Activated CD4-positive, alpha-beta memory T cell treated with anti-CD3 and anti-CD28 coated beads for 36 hours (primary cell): ENCODE measurements around the gene HPS1. TPM values are rescaled to one million over a fixed set of nuclear protein-coding genes. Genes with fewer than 3 reads are reported as not detected.

Source experiments
- CTCF ChIA-PET: fragments of 350-600 bp; sonication (Branson Sonifier 250); formaldehyde crosslinking; loops from one replicate; lab custom pipeline; 2021; ENCODE audit warnings: antibody characterized with exemption, inconsistent platforms; lab: Charles Lee
- POLR2A ChIA-PET: fragments of 350-600 bp; sonication (Branson Sonifier 250); formaldehyde crosslinking; loops from one replicate; lab custom pipeline; 2021; ENCODE audit warnings: antibody characterized with exemption; lab: Charles Lee
- DNase-seq: peaks from one replicate; pipeline ENCODE4 v3.0.0-alpha.2; 2020
- H3K27ac Mint-ChIP-seq: one replicate; pipeline ENCODE4 v1.8.0; 2021; ENCODE audit warnings: mixed read lengths
- H3K27me3 Mint-ChIP-seq: one replicate; pipeline ENCODE4 v1.8.0; 2021; ENCODE audit warnings: mixed read lengths
- H3K36me3 Mint-ChIP-seq: one replicate; pipeline ENCODE4 v1.8.0; 2021; ENCODE audit warnings: mixed read lengths
- H3K4me1 Mint-ChIP-seq: one replicate; pipeline ENCODE4 v1.8.0; 2021; ENCODE audit warnings: low read depth, mixed read lengths
- H3K4me3 Mint-ChIP-seq: one replicate; pipeline ENCODE4 v1.8.0; 2021; ENCODE audit warnings: mild to moderate bottlenecking, mixed read lengths
- H3K9me3 Mint-ChIP-seq: one replicate; pipeline ENCODE4 v1.8.0; 2021; ENCODE audit warnings: mixed read lengths
- intact Hi-C: fragments of 100-400 bp; cut with micrococcal nuclease; formaldehyde crosslinking; loops from one replicate; pipeline ENCODE4 v1.15.1; 2023
- microRNA-seq: library from miRNA; unstranded; fragments of <30 nt; microRNA quantifications from one replicate; pipeline ENCODE4 v1.2.0, GENCODE V29; 2022; ENCODE audit warnings: borderline number of aligned reads, borderline microRNAs expressed, borderline replicate concordance
- total RNA-seq, 2 experiments: library from RNA; stranded (reverse); gene quantifications; one replicate each; pipeline ENCODE4 v1.2.3, GENCODE V29; 2021

The HPS1 gene
- total RNA-seq, 2 experiments from 2014 or later = 42.1 to 44.3 TPM

GRCh38 chr10:98376485-98376884 lies 70.2 kb downstream of the HPS1 start:
- intact Hi-C loops = no loop called here
- Mint-ChIP-seq H3K36me3 (no peaks in the 10 kb centered on the region), H3K4me1 (no peaks in the 10 kb centered on the region), H3K27me3 (peaks cover 9% of the 10 kb centered on the region), H3K9me3 (peaks cover 4% of the 10 kb centered on the region), H3K27ac (no peak overlapping the region), H3K4me3 (no peak overlapping the region)
- DNase-seq = no peak
- POLR2A ChIA-PET = no interaction called here
- CTCF ChIA-PET = no interaction called here

- intact Hi-C loops = no loop called here
- Mint-ChIP-seq H3K4me3 (no peak overlapping the region), H3K9me3 (peaks cover 4% of the 10 kb centered on the region), H3K36me3 (no peaks in the 10 kb centered on the region), H3K4me1 (no peaks in the 10 kb centered on the region), H3K27me3 (peaks cover 9% of the 10 kb centered on the region), H3K27ac (no peak overlapping the region)
- ChIA-PET CTCF (no interaction called here), POLR2A (no interaction called here)
- no peak for DNase-seq
Measured at GRCh38 chr10:98374217-98374985, 72.3 kb downstream of the HPS1 start.

GRCh38 chr10:98373260-98374040 lies 73.3 kb downstream of the HPS1 start:
- H3K9me3 Mint-ChIP-seq = peaks cover 4% of the 10 kb centered on the region
- no peak overlapping the region for H3K27ac Mint-ChIP-seq
- CTCF ChIA-PET = no interaction called here
- POLR2A ChIA-PET = no interaction called here
- peaks cover 9% of the 10 kb centered on the region for H3K27me3 Mint-ChIP-seq
- no peak overlapping the region for H3K4me3 Mint-ChIP-seq
- no peak for DNase-seq
- no peaks in the 10 kb centered on the region for H3K36me3 Mint-ChIP-seq
- intact Hi-C loops = no loop called here
- H3K4me1 Mint-ChIP-seq = no peaks in the 10 kb centered on the region

GRCh38 chr10:98370831-98371820 lies 75.6 kb downstream of the HPS1 start:
- ChIA-PET CTCF (no interaction called here), POLR2A (no interaction called here)
- H3K9me3 Mint-ChIP-seq = no peaks in the 10 kb centered on the region
- no peak overlapping the region for H3K4me3 Mint-ChIP-seq
- no peaks in the 10 kb centered on the region for H3K4me1 Mint-ChIP-seq
- H3K27me3 Mint-ChIP-seq = peaks cover 9% of the 10 kb centered on the region
- H3K36me3 Mint-ChIP-seq = no peaks in the 10 kb centered on the region
- DNase-seq = no peak
- intact Hi-C loops = no loop called here
- H3K27ac Mint-ChIP-seq = no peak overlapping the region

GRCh38 chr10:98369801-98370200 lies 76.9 kb downstream of the HPS1 start:
- ChIA-PET POLR2A (no interaction called here), CTCF (no interaction called here)
- DNase-seq = no peak
- Mint-ChIP-seq H3K36me3 (no peaks in the 10 kb centered on the region), H3K27ac (no peak overlapping the region), H3K27me3 (peaks cover 5% of the 10 kb centered on the region), H3K9me3 (no peaks in the 10 kb centered on the region), H3K4me1 (no peaks in the 10 kb centered on the region), H3K4me3 (no peak overlapping the region)
- intact Hi-C loops = no loop called here

GRCh38 chr10:98368644-98369043 lies 78.1 kb downstream of the HPS1 start:
- DNase-seq = no peak
- Mint-ChIP-seq H3K4me3 (no peak overlapping the region), H3K4me1 (no peaks in the 10 kb centered on the region), H3K36me3 (no peaks in the 10 kb centered on the region), H3K27ac (no peak overlapping the region), H3K27me3 (peaks cover 2% of the 10 kb centered on the region), H3K9me3 (no peaks in the 10 kb centered on the region)
- ChIA-PET CTCF (no interaction called here), POLR2A (no interaction called here)
- intact Hi-C loops = no loop called here

GRCh38 chr10:98367604-98368451 lies 78.9 kb downstream of the HPS1 start:
- peaks cover 2% of the 10 kb centered on the region for H3K27me3 Mint-ChIP-seq

More at GRCh38 chr10:98367604-98368451, 78.9 kb downstream of the HPS1 start:
- CTCF ChIA-PET = no interaction called here
- intact Hi-C loops = no loop called here
- Mint-ChIP-seq H3K27ac (no peak overlapping the region), H3K4me3 (no peak overlapping the region), H3K4me1 (no peaks in the 10 kb centered on the region), H3K9me3 (no peaks in the 10 kb centered on the region), H3K36me3 (no peaks in the 10 kb centered on the region)
- no peak for DNase-seq
- POLR2A ChIA-PET = no interaction called here

Small RNA genes within 50 kb of the gene (microRNA-seq; reads per million reads assigned to microRNA genes)
- gene MIR1287 = 32.2 reads per million, percentile 51 among the genes with 10 or more reads in this experiment
- gene MIR4685 = 2.4 reads per million

Other genes with a start within 250 kb of the HPS1 start
- not detected for gene LOXL4, start 178.7 kb downstream of the HPS1 start, total RNA-seq
- gene PYROXD2, start 31.8 kb downstream of the HPS1 start, total RNA-seq = 1 to 10 TPM; 4.7 to 5.3 TPM